ENCODE results near the gene NTM. TPM values are rescaled to one million over a fixed set of nuclear protein-coding genes. Genes with fewer than 3 reads are reported as not detected.

Gene NTM
- total RNA-seq, 4 donors from 2014 or later = 0.40 to 3.1 (median 2.1) TPM; not detected in 1

DNA sequence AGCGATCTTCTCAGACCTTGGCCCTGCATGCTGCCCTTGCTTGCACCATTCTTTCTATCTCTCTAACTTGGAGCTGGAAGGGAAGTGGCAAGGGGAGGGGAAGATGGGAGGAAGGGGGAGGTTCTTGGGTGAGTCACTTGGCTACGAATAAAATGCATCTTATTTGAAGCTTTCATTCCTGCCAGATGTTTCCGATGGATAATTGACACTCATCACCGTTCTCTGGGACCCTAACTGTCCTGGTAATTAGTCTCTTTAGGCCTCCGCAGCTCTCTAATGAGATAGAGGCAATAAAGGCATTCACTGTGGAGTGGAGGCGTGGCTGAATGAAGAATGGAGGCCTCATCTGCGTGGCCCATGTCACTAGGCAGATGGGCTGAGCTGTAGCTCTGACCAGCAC lies 960.1 kb downstream of the NTM start:
- Histone ChIP-seq H3K4me3 (no peak overlapping the region), H3K9me3 (no peaks in the 10 kb centered on the region), H3K27me3 (no peaks in the 10 kb centered on the region), H3K4me1 (no peaks in the 10 kb centered on the region), H3K27ac (no peak overlapping the region), H3K36me3 (no peaks in the 10 kb centered on the region)
- in situ Hi-C loops (cut with MboI; ENCODE audit: low pct_ligation_motif_present in 1 of 4, low pct_unique_long_range_greater_than_20kb in 1 of 4, low sequenced_read_pairs in 3 of 4) = no loop called here
- WGBS, 2 donors (ENCODE audit: low coverage in 1 of 2) = 63 to 65% methylated on average over 5 to 7 of the region's 7 CpGs
- intact Hi-C loops (cut with DNase I; ENCODE audit: low total_unique reads) = no loop called here
- no peak for DNase-seq
- TF ChIP-seq EP300 (IDR thresholded peaks at IDR 0.05; ENCODE audit: low read depth) = no peak
- TF ChIP-seq POLR2A (IDR thresholded peaks at IDR 0.05) = no peak
- TF ChIP-seq POLR2AphosphoS5 (IDR thresholded peaks at IDR 0.05) = no peak
- TF ChIP-seq, protein P1, sequence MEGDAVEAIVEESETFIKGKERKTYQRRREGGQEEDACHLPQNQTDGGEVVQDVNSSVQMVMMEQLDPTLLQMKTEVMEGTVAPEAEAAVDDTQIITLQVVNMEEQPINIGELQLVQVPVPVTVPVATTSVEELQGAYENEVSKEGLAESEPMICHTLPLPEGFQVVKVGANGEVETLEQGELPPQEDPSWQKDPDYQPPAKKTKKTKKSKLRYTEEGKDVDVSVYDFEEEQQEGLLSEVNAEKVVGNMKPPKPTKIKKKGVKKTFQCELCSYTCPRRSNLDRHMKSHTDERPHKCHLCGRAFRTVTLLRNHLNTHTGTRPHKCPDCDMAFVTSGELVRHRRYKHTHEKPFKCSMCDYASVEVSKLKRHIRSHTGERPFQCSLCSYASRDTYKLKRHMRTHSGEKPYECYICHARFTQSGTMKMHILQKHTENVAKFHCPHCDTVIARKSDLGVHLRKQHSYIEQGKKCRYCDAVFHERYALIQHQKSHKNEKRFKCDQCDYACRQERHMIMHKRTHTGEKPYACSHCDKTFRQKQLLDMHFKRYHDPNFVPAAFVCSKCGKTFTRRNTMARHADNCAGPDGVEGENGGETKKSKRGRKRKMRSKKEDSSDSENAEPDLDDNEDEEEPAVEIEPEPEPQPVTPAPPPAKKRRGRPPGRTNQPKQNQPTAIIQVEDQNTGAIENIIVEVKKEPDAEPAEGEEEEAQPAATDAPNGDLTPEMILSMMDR (IDR thresholded peaks at IDR 0.05) = no peak

GRCh38 chr11:132332521-132332920 lies 962.1 kb downstream of the NTM start:
- Histone ChIP-seq H3K9me3 (no peaks in the 10 kb centered on the region), H3K4me3 (no peak overlapping the region), H3K27ac (no peak overlapping the region), H3K4me1 (no peaks in the 10 kb centered on the region), H3K36me3 (no peaks in the 10 kb centered on the region), H3K27me3 (no peaks in the 10 kb centered on the region)
- in situ Hi-C loops (cut with MboI; ENCODE audit: low pct_ligation_motif_present in 1 of 4, low pct_unique_long_range_greater_than_20kb in 1 of 4, low sequenced_read_pairs in 3 of 4) = no loop called here
- no peak for DNase-seq
- 70 to 83% methylated on average over 2 to 9 of the region's 9 CpGs for WGBS, 2 donors (ENCODE audit: low coverage in 1 of 2)
- TF ChIP-seq POLR2AphosphoS5 (IDR thresholded peaks at IDR 0.05) (no peak), EP300 (IDR thresholded peaks at IDR 0.05; ENCODE audit: low read depth) (no peak), POLR2A (IDR thresholded peaks at IDR 0.05) (no peak)
- TF ChIP-seq, protein P1 (IDR thresholded peaks at IDR 0.05) = no peak
- intact Hi-C loops (cut with DNase I; ENCODE audit: low total_unique reads) = no loop called here

DNA sequence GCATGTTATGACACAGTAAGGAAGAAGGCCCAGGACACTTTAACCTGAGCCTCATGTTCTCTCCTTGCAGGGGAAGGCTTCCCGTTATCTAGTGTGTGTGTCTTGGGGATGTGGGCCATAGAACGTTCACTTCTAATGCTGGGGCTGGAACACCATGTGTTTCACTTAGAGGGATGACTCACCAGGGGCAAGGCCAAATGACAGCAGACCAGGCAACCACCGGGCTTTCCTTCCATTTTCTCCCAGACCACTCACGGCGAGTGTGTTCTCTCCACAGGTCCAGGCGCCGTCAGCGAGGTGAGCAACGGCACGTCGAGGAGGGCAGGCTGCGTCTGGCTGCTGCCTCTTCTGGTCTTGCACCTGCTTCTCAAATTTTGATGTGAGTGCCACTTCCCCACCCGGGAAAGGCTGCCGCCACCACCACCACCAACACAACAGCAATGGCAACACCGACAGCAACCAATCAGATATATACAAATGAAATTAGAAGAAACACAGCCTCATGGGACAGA lies 964.4 kb downstream of the NTM start:
- no peak for DNase-seq
- no peak overlapping the region for H3K4me3 ChIP-seq
- in situ Hi-C loops (cut with MboI; ENCODE audit: low pct_ligation_motif_present in 1 of 4, low pct_unique_long_range_greater_than_20kb in 1 of 4, low sequenced_read_pairs in 3 of 4) (no loop called here), intact Hi-C loops (cut with DNase I; ENCODE audit: low total_unique reads) (no loop called here)
- H3K27ac ChIP-seq = no peak overlapping the region
- no peaks in the 10 kb centered on the region for H3K9me3 ChIP-seq
- H3K36me3 ChIP-seq = no peaks in the 10 kb centered on the region
- H3K27me3 ChIP-seq = no peaks in the 10 kb centered on the region
- 91 to 100% methylated on average over 1 to 15 of the region's 15 CpGs for WGBS, 2 donors (ENCODE audit: low coverage in 1 of 2)
- no peak for TF ChIP-seq EP300 (IDR thresholded peaks at IDR 0.05; ENCODE audit: low read depth)
- TF ChIP-seq POLR2A (IDR thresholded peaks at IDR 0.05) = no peak
- no peak for TF ChIP-seq POLR2AphosphoS5 (IDR thresholded peaks at IDR 0.05)
- TF ChIP-seq, protein P1 (IDR thresholded peaks at IDR 0.05) = no peak
- H3K4me1 ChIP-seq = no peaks in the 10 kb centered on the region

- Histone ChIP-seq H3K27me3 (no peaks in the 10 kb centered on the region), H3K4me1 (no peaks in the 10 kb centered on the region), H3K27ac (no peak overlapping the region), H3K36me3 (no peaks in the 10 kb centered on the region), H3K4me3 (no peak overlapping the region), H3K9me3 (no peaks in the 10 kb centered on the region)
- 77 to 89% methylated on average over 6 to 14 of the region's 14 CpGs for WGBS, 2 donors (ENCODE audit: low coverage in 1 of 2)
- TF ChIP-seq EP300 (IDR thresholded peaks at IDR 0.05; ENCODE audit: low read depth) (no peak), POLR2A (IDR thresholded peaks at IDR 0.05) (no peak), POLR2AphosphoS5 (IDR thresholded peaks at IDR 0.05) (no peak)
- TF ChIP-seq, protein P1 (IDR thresholded peaks at IDR 0.05) = no peak
- intact Hi-C loops (cut with DNase I; ENCODE audit: low total_unique reads) = no loop called here
- DNase-seq = no peak
- in situ Hi-C loops (cut with MboI; ENCODE audit: low pct_ligation_motif_present in 1 of 4, low pct_unique_long_range_greater_than_20kb in 1 of 4, low sequenced_read_pairs in 3 of 4) = no loop called here
These were observed 964.9 kb downstream of the NTM start for GRCh38 chr11:132335311-132335710.

Measured in transverse colon (tissue), 4 donors.